Measurements from ENCODE around the gene UBTD2. TPM values are rescaled to one million over a fixed set of nuclear protein-coding genes. Genes with fewer than 3 reads are reported as not detected.

UBTD2 gene
- total RNA-seq, 1 experiment from 2014 or later: 42.6 TPM

DNA sequence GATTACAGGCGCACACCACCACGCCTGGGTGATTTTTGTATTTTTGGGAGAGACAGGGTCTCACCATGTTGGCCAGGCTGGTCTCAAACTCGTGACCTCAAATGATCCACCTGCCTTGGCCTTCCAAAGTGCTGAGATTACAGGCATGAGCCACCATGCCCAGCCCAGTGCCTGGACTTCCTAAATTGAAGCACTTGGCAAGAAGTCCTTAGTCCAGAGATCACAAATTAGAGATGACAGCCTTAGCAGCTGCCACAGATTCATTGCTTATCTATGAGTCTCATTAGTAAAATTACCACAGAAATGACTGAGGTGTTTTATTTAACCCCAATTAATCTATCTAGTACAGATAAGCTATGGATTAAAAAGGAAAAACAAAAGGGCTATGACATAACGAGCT lies 70.4 kb downstream of the UBTD2 start:
- H3K36me3 Mint-ChIP-seq (ENCODE audit: insufficient read depth in 1 of 3, low read depth in 3 of 3): peaks cover 18 to 65% (median 64%) of the 10 kb centered on the region in 3 experiments
- H3K27me3 ChIP-seq (ENCODE audit: insufficient read depth, low read length): no peaks in the 10 kb centered on the region
- no peak overlapping the region for H3K4me2 ChIP-seq (ENCODE audit: insufficient read depth, insufficient read length, low read length)
- H3K4me3 Mint-ChIP-seq: no peak overlapping the region
- no peak for DNase-seq
- no peak overlapping the region for H3K9ac ChIP-seq (ENCODE audit: extremely low read depth, insufficient read length, low read length)
- no peaks in the 10 kb centered on the region for H3K9me3 ChIP-seq (ENCODE audit: control insufficient read depth, low read depth, low read length)
- no peak overlapping the region for H3K4ac ChIP-seq (ENCODE audit: low read depth, low read length)
- H3K4me1 Mint-ChIP-seq: 0 out of 4 replicates have a peak, but pooled peaks cover 0 to 2% of the 10 kb centered on the region in 2 experiments
- H2BK120ac ChIP-seq (ENCODE audit: low read depth, low read length, poor library complexity, severe bottlenecking): no peak overlapping the region
- no peaks in the 10 kb centered on the region; the same call in 1 of the 2 replicates for H3K79me2 ChIP-seq (ENCODE audit: insufficient read depth, low read length)
- H4K91ac ChIP-seq (ENCODE audit: insufficient read length, low read depth, low read length): no peak overlapping the region
- H4K5ac ChIP-seq (ENCODE audit: insufficient read length, low read depth, low read length): no peak overlapping the region
- peak overlapping the region in 1 of 3 experiments; percentile 35; a peak in 1 of 7 replicates for H3K27ac Mint-ChIP-seq
- no peak overlapping the region for H3K14ac ChIP-seq (ENCODE audit: insufficient read depth, low read length)
- H3T11ph ChIP-seq (ENCODE audit: low read length): no peak overlapping the region
- no peak overlapping the region for H4K8ac ChIP-seq (replicated peaks; ENCODE audit: insufficient read length, low read depth, low read length)
- no peak overlapping the region for H3K27ac ChIP-seq (ENCODE audit: insufficient read length, low read depth, low read length)
- no peaks in the 10 kb centered on the region for H3K23me2 ChIP-seq (ENCODE audit: insufficient read length, low read depth, low read length, poor library complexity, severe bottlenecking)
- H3K79me1 ChIP-seq (ENCODE audit: insufficient read depth, low read depth, low read length, poor library complexity, severe bottlenecking): peaks cover 7% of the 10 kb centered on the region
- no peak overlapping the region for H3K23ac ChIP-seq (ENCODE audit: insufficient read length, low read depth, low read length)
- H2BK20ac ChIP-seq (ENCODE audit: low read depth, low read length, poor library complexity, severe bottlenecking): no peak overlapping the region
- WGBS (ENCODE audit: extremely low coverage, insufficient read length, low lambda C conversion rate): no CpG with 5 or more reads among the region's 4 CpGs
- no peaks in the 10 kb centered on the region for H3K9me3 Mint-ChIP-seq
- H2AFZ ChIP-seq (ENCODE audit: low read length): no peak overlapping the region
- no peak overlapping the region for H2BK15ac ChIP-seq (ENCODE audit: low read depth, low read length)
- H4K20me1 ChIP-seq (ENCODE audit: control insufficient read depth, insufficient read depth, insufficient read length): no peaks in the 10 kb centered on the region
- H2BK12ac ChIP-seq (ENCODE audit: insufficient read length, low read depth, low read length): no peak overlapping the region
- no peak overlapping the region for H2AK5ac ChIP-seq (ENCODE audit: insufficient read length, low read length)
- no peak overlapping the region for H3K56ac ChIP-seq (ENCODE audit: insufficient read length, low read depth, low read length)
- H2BK5ac ChIP-seq (ENCODE audit: insufficient read length, low read length): no peak overlapping the region
- no peak for TF ChIP-seq CTCF (conservative IDR thresholded peaks at IDR 0.05)
- no peak overlapping the region for H3K18ac ChIP-seq (ENCODE audit: insufficient read length, low read depth, low read length)
- H3K27me3 Mint-ChIP-seq (ENCODE audit: low read depth): no peaks in the 10 kb centered on the region
- H3K4me1 ChIP-seq (ENCODE audit: insufficient read depth, low read length): no peaks in the 10 kb centered on the region
